ENCODE measurements around the gene DDX39B. TPM values are rescaled to one million over a fixed set of nuclear protein-coding genes. Genes with fewer than 3 reads are reported as not detected.
A peak's percentile ranks its signal among the peaks of the same experiment; 100 is the strongest.

Gene DDX39B
- total and polyA plus RNA-seq, 9 of the 15 experiments (the other 6 are each of a cell fraction or from before 2014, with no cell fraction given) = 479 to 869 (median 592) TPM

DNA sequence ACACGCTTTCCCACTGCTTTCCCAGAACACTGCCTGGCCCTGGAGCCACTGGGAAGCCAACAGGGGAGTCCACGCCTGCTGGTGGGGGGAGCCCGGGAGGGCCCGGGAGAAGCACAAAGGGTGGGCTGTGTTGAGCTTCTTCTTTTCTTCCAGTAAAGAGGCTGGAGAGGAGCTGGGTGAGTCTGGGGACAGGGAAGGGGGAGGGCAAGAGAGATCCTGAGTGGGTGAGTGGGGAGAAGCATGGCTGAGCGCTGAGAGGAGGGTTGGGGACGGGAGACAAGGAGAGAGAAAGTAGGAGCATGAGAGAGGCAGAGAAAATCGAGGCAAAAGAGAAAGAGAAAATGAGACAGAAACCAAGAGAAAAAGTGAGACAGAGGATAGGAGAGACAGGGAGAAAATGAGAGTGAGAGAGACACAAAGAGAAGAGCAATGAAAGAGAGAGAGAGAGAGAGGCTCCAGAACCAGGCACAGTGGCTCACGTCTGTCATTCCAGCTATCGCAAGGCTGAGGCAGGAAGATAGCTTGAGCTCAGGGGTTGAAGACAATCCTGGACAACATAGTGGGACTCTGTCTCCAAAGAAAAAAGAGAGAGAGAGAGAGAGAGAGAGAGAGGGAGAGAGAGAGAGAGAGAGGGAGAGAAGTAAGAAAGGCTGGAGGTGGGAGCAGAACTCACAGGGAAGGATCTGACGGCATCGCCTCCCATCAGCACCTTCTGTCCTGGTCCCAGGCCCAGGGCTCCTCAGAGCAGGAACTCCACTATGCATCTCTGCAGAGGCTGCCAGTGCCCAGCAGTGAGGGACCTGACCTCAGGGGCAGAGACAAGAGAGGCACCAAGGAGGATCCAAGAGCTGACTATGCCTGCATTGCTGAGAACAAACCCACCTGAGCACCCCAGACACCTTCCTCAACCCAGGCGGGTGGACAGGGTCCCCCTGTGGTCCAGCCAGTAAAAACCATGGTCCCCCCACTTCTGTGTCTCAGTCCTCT is 46.3 kb upstream of the DDX39B start:
- peak overlapping the region in 1 of 2 experiments; percentile 60; a peak in 2 of 4 replicates for H3K9ac ChIP-seq (ENCODE audit: insufficient read depth in 1 of 2, low read depth in 2 of 2, low read length in 2 of 2)
- no peaks in the 10 kb centered on the region for H4K20me1 ChIP-seq (replicated peaks; ENCODE audit: control insufficient read depth, insufficient read depth, low read length)
- POLR2A ChIA-PET = interaction anchor here (0.6 to 2.8 kb wide), 7 partner anchors 8 to 616 kb away, joined by 3 to 10 read pairs (median 3); partner anchors contain the start of genes DDX39B and TNF
- ATAC-seq (no peak), DNase-seq (ENCODE audit: extremely low read depth in 1 of 4, low spot score in 3 of 4) (no peak), FAIRE-seq (no peak)
- H3K4me3 ChIP-seq = no peak overlapping the region
- CTCF ChIA-PET (ENCODE audit: low intra/inter-chr PET ratio) = no interaction called here
- WGBS (ENCODE audit: insufficient coverage, low coverage, missing lambda C conversion rate) = 66% methylated on average over 11 of the region's 12 CpGs
- H3K27ac ChIP-seq (ENCODE audit: extremely low read depth, low read depth, low read length) = no peak overlapping the region
- peaks cover 28 to 38% of the 10 kb centered on the region in 2 experiments for H3K4me1 ChIP-seq (replicated peaks in 1 of 2; ENCODE audit: control insufficient read depth in 2 of 2, insufficient read depth in 2 of 2, low read length in 2 of 2)
- no TSS peak for BruUV-seq (replicated peaks)
- in situ Hi-C loops (cut with MboI) (no loop called here), intact Hi-C loops (cut with micrococcal nuclease) (loop anchor here (10.0 kb wide), 1 partner anchor 393 kb away; no protein-coding TSS in a partner anchor)
- no peaks in the 10 kb centered on the region for H3K27me3 ChIP-seq (ENCODE audit: control insufficient read depth in 2 of 2, insufficient read depth in 2 of 2, low read length in 2 of 2)
- no peaks in the 10 kb centered on the region for H3K36me3 ChIP-seq (ENCODE audit: control insufficient read depth, insufficient read depth, low read length)
- peaks cover 3% of the 10 kb centered on the region for H3K9me1 ChIP-seq (ENCODE audit: control insufficient read depth, insufficient read depth, low read length)
- H3K79me2 ChIP-seq (ENCODE audit: control insufficient read depth, insufficient read depth, low read length) = no peaks in the 10 kb centered on the region
- TF ChIP-seq COPS2 (conservative IDR thresholded peaks at IDR 0.05) (no peak), HMGN3 (IDR thresholded peaks at IDR 0.05; ENCODE audit: borderline replicate concordance, extremely low read depth, insufficient read length, low read depth, low read length) (no peak), SMC3 (conservative IDR thresholded peaks at IDR 0.05; ENCODE audit: insufficient read depth, low read depth, low read length) (no peak), LARP7 (IDR thresholded peaks at IDR 0.05) (peak; percentile 12; the same call in 1 of the 2 replicates), HDAC1 (IDR thresholded peaks at IDR 0.05) (peak in 1 of 2 experiments; percentile 43; a peak in 1 of 4 replicates), MTA1 (IDR thresholded peaks at IDR 0.05; ENCODE audit: borderline replicate concordance) (0 out of 2 replicates have a peak, but pooled peaks have one; percentile 44), ZNF76 (CRISPR knock-in tag; IDR thresholded peaks at IDR 0.05; ENCODE audit: borderline replicate concordance) (no peak), HNRNPL (IDR thresholded peaks at IDR 0.05; ENCODE audit: low read depth, low read length) (no peak), MBD2 (IDR thresholded peaks at IDR 0.05; ENCODE audit: borderline replicate concordance, low read depth) (no peak), L3MBTL2 (IDR thresholded peaks at IDR 0.05) (no peak), DPF2 (IDR thresholded peaks at IDR 0.05) (0 out of 2 replicates have a peak, but pooled peaks have one; percentile 24), HLTF (IDR thresholded peaks at IDR 0.05) (0 out of 2 replicates have a peak, but pooled peaks have one; percentile 22), TCF7L2 (IDR thresholded peaks at IDR 0.05; ENCODE audit: low read depth, low read length) (no peak)
- TF ChIP-seq, protein P1, sequence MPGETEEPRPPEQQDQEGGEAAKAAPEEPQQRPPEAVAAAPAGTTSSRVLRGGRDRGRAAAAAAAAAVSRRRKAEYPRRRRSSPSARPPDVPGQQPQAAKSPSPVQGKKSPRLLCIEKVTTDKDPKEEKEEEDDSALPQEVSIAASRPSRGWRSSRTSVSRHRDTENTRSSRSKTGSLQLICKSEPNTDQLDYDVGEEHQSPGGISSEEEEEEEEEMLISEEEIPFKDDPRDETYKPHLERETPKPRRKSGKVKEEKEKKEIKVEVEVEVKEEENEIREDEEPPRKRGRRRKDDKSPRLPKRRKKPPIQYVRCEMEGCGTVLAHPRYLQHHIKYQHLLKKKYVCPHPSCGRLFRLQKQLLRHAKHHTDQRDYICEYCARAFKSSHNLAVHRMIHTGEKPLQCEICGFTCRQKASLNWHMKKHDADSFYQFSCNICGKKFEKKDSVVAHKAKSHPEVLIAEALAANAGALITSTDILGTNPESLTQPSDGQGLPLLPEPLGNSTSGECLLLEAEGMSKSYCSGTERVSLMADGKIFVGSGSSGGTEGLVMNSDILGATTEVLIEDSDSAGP (CRISPR knock-in tag; IDR thresholded peaks at IDR 0.05) = no peak
- H3K4me2 ChIP-seq (ENCODE audit: insufficient read depth, low read length) = no peak overlapping the region; the same call in 1 of the 2 replicates
- peak overlapping the region; percentile 61 for H2AFZ ChIP-seq (ENCODE audit: low read depth, low read length)
- H3K9me3 ChIP-seq (replicated peaks; ENCODE audit: control insufficient read depth, insufficient read depth, low read depth, low read length) = no peaks in the 10 kb centered on the region
